Testis (tissue), 3 donors: ENCODE results near the gene ATAD3C. TPM values are rescaled to one million over a fixed set of nuclear protein-coding genes. Genes with fewer than 3 reads are reported as not detected.
"Not testable (repeated sequence)": the region's sequence is repeated elsewhere in the genome, so short reads cannot be mapped to it uniquely, and the experiment has no call there.

Experiments
- DNase-seq: peaks from one replicate; pipeline ENCODE4 v3.0.0-alpha.2; 2019
- H3K27ac ChIP-seq, 2 donors: fragments of 200-600 bp; sonication (generic); one replicate each; pipeline ENCODE4 v1.5.1; 2019
- H3K27me3 ChIP-seq: fragments of 200-600 bp; sonication (generic); one replicate; pipeline ENCODE4 v1.5.1; 2019
- H3K36me3 ChIP-seq: fragments of 200-600 bp; sonication (generic); one replicate; pipeline ENCODE4 v1.5.1; 2017; ENCODE audit warnings: low read depth; ENCODE audit errors: missing control alignments
- H3K4me1 ChIP-seq: fragments of 200-600 bp; sonication (generic); one replicate; pipeline ENCODE4 v1.5.1; 2019
- H3K4me3 ChIP-seq, 2 donors: fragments of 200-600 bp; sonication (generic); one replicate each; pipeline ENCODE4 v1.5.1; 2017 to 2019
- H3K9me3 ChIP-seq: fragments of 200-600 bp; sonication (generic); one replicate; pipeline ENCODE4 v1.5.1; 2017
- POLR2A ChIP-seq: fragments of 450-650 bp; IDR thresholded peaks from one replicate; pipeline ENCODE4 v1.6.1; 2017; ENCODE audit warnings: antibody characterized with exemption, mild to moderate bottlenecking, moderate library complexity
- WGBS, 2 donors: methylation state at CpG; one replicate each; pipeline ENCODE4 v1.1.5; 2018; 5-methylcytosine and 5-hydroxymethylcytosine counted together
- intact Hi-C: fragments of 100-400 bp; cut with DNase I; formaldehyde crosslinking; loops from one replicate; pipeline ENCODE4 v1.15.1; 2023; ENCODE audit warnings: low total_unique reads
- polyA plus RNA-seq: library from polyadenylated mRNA; stranded (reverse); fragments of 350-450 nt; fragmentation: Illumina TruSeq; extraction: RNeasy Lipid Tissue Mini Kit (QIAGEN cat#74804); gene quantifications from one replicate; pipeline ENCODE4 v1.2.3, GENCODE V29; 2014; ENCODE audit warnings: low read depth, low replicate concordance; ENCODE audit not compliant: insufficient read depth
- total RNA-seq, 2 donors: library from RNA; depleted of rRNA; stranded (reverse); fragments of >200 nt; gene quantifications; one replicate each; pipeline ENCODE4 v1.2.3, GENCODE V29; 2016
- TF ChIP-seq, protein P1 (sequence below), 3 experiments: fragments of 450-650 bp in 2 of 3; fragments of 200-600 bp in 1 of 3; sonication (generic) in 1 of 3; IDR thresholded peaks; one replicate each; pipeline ENCODE4 v1.5.1; 2016 to 2019; ENCODE audit warnings: antibody characterized with exemption in 3 of 3, mild to moderate bottlenecking in 2 of 3, moderate library complexity in 1 of 3

The ATAD3C gene
- total and polyA plus RNA-seq, 3 donors from 2014 or later, result 1.3 to 3.0 (median 1.5) TPM

DNA sequence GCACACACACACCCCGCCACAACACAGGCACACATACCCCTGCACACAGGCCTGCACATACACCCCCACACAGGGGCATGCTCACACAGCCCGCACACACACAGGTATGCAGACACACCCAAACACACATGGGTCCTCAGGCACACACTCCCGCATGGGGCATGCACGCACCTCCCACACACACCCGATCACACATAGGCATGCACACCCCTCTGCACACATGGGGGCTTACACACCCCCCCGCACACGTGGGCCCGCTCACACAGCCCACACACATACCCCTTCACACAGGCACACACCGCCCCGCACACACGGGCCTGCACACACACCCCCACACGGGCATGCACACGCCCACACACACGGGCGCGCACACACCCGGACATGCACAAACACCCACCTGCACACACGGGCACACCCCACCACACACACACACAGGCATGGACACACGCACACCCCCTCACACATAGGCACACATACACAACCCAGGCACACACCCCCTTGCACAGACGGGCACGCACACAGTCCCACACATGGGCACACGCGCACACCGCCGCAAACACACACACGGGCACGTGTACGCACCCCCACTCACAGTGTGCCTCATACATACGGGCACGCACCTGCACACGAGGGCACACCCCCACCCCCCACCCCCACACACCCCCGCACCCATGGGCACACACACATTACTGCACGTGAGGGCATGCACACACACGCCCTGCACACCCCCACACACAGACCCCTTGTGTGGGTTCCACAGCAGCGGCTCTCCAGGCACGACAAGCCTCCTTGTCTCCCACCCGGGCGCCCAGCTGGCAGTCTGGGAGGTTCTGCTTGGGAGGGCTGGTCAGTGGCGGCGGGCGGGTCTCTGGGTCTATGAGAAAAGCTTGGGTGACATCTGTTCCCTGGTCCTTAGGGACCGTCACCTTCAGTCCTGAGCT is 30.3 kb downstream of the ATAD3C start:
- H3K27ac ChIP-seq, result no peak overlapping the region
- no peaks in the 10 kb centered on the region for H3K4me1 ChIP-seq
- no peak for DNase-seq
- WGBS, 2 donors, result 90 to 94% methylated on average over 18 to 42 of the region's 42 CpGs
- no peak for TF ChIP-seq POLR2A
- TF ChIP-seq, protein P1, sequence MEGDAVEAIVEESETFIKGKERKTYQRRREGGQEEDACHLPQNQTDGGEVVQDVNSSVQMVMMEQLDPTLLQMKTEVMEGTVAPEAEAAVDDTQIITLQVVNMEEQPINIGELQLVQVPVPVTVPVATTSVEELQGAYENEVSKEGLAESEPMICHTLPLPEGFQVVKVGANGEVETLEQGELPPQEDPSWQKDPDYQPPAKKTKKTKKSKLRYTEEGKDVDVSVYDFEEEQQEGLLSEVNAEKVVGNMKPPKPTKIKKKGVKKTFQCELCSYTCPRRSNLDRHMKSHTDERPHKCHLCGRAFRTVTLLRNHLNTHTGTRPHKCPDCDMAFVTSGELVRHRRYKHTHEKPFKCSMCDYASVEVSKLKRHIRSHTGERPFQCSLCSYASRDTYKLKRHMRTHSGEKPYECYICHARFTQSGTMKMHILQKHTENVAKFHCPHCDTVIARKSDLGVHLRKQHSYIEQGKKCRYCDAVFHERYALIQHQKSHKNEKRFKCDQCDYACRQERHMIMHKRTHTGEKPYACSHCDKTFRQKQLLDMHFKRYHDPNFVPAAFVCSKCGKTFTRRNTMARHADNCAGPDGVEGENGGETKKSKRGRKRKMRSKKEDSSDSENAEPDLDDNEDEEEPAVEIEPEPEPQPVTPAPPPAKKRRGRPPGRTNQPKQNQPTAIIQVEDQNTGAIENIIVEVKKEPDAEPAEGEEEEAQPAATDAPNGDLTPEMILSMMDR (IDR thresholded peaks at IDR 0.05), result no peak
- H3K36me3 ChIP-seq, result no peaks in the 10 kb centered on the region
- intact Hi-C loops, result no loop called here
- H3K4me3 ChIP-seq, result no peak overlapping the region
- H3K27me3 ChIP-seq, result no peaks in the 10 kb centered on the region
- H3K9me3 ChIP-seq, result no peaks in the 10 kb centered on the region

DNA sequence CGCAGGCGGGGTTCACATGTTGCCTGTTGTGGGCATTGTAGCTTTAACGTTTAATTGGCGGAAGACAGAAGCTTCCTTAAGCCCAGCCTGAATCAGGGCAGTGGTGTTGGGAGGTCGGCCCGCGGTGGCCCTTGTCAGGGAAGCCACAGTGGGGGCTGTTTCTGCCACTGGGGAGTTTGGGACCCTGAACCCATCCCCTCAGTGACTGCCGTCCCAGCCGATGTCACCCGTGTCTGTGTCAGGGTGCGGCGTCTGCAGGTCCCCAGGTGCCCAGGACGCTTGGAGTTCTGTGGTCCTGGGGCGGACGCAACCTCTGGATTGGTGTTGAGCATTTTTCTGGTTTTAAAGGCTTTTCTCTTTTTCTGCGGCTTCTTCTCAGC is 31.0 kb downstream of the ATAD3C start:
- H3K27ac ChIP-seq, H3K9me3 ChIP-seq, H3K36me3 ChIP-seq, intact Hi-C loops, H3K4me1 ChIP-seq, H3K4me3 ChIP-seq, DNase-seq, H3K27me3 ChIP-seq: not testable (repeated sequence)
- 93 to 96% methylated on average over 14 to 16 of the region's 16 CpGs for WGBS, 2 donors

DNA sequence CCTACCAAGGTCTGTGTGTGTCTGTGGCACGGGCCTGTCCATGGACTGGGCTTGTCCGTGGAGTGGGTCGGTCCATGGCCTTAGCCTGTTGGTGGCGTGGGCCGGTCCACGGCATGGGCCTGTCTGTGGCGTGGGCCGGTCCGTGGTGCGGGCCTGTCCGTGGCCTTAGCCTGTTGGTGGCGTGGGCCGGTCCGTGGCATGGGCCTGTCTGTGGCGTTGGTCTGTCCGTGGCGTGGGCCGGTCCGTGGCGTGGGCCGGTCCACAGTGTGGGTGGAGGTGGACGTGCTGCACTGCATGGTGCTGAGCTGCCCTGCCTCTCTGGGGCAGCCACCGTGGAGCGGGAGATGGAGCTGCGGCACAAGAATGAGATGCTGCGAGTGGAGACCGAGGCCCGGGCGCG is 32.3 kb downstream of the ATAD3C start:
- intact Hi-C loops, H3K27me3 ChIP-seq, H3K9me3 ChIP-seq, H3K27ac ChIP-seq, H3K36me3 ChIP-seq, H3K4me1 ChIP-seq, H3K4me3 ChIP-seq, DNase-seq: not testable (repeated sequence)
- WGBS, 2 donors, result 94 to 98% methylated on average over 20 to 30 of the region's 30 CpGs

DNA sequence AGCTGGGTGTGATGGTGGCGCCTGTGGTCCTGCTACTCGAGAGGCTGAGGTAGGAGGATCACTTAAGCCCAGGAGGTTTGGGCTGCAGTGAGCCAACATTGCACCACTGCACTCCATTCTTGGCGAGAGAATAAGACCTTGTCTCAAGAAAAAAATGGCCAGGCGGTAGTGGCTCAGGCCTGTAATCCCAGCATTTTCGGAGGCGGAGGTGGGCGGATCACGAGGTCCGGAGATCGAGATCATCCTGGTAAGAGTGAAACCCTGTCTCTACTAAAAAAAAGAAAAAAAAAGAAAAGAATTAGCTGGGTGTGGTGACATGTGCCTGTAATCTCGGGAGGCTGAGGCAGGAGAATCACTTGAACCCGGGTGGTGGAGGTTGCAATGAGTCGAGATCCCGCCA is 33.4 kb downstream of the ATAD3C start:
- intact Hi-C loops, result no loop called here
- no peaks in the 10 kb centered on the region for H3K36me3 ChIP-seq
- 99% methylated on average over 14 of the region's 14 CpGs for WGBS, 2 donors

DNA sequence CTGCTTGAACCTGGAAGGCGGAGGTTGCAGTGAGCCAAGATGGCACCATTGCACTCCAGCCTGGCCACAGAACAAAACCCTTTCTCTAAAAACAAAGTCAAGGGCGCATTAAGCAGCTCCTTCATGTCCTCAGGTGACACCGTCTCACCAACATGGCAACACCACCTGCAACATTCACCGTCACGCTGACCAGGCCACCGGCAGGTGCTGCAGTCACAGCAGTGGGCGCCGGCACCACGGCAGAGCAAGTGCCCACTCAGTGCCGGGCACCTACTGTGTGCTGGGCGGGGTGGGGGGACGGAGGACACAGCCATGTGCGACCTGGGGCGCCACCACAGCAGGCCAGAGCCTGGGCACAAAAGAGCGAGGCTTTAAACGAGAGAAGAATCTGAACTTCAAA is 34.2 kb downstream of the ATAD3C start:
- DNase-seq, result no peak
- Histone ChIP-seq H3K27ac (no peak overlapping the region), H3K4me1 (no peaks in the 10 kb centered on the region), H3K4me3 (no peak overlapping the region), H3K36me3 (no peaks in the 10 kb centered on the region), H3K27me3 (no peaks in the 10 kb centered on the region), H3K9me3 (no peaks in the 10 kb centered on the region)
- intact Hi-C loops, result no loop called here
- TF ChIP-seq, protein P1 (IDR thresholded peaks at IDR 0.05), result no peak
- TF ChIP-seq POLR2A, result no peak
- WGBS, 2 donors, result 94 to 97% methylated on average over 16 of the region's 16 CpGs

More for the DNA sequence above, 33.4 kb downstream of the ATAD3C start:
- Histone ChIP-seq H3K27me3 (no peaks in the 10 kb centered on the region), H3K4me3 (no peak overlapping the region), H3K4me1 (no peaks in the 10 kb centered on the region), H3K27ac (no peak overlapping the region), H3K9me3 (no peaks in the 10 kb centered on the region)
- no peak for DNase-seq
- TF ChIP-seq POLR2A, result no peak
- TF ChIP-seq, protein P1 (IDR thresholded peaks at IDR 0.05), result no peak

DNA sequence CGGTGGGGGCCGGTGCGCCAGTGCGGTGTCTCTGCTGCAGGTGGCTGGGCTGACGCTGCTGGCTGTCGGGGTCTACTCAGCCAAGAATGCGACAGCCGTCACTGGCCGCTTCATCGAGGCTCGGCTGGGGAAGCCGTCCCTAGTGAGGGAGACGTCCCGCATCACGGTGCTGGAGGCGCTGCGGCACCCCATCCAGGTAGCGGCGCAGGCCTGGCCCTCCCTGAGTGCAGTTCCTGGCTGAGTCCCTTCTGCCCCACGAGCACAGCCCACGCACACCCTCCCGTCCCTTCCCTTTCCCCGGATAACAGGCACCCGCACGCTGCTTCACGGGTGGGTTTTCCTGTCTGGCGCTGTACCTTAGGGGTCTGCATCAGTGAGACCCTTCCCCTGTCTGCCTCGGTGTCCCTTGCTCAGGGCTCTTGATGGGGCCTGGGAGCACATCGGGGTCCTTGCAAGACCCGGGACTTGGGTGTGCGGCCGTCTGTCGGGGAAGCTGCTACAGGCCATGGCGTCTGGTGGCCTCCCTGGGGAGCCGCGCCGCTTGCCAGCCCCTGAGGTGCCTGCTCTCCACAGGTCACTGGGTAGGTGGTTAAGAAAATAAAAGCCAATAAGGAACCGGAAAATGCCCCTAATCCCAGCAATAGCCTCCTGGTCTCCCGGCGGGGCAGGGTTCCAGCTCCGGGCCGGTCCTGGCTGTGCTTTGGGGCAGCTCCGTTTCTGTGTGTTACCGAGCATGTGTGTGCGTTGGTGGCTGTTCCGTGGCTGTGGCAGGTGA is 35.7 kb downstream of the ATAD3C start:
- H3K4me1 ChIP-seq, H3K27ac ChIP-seq, H3K9me3 ChIP-seq, intact Hi-C loops, H3K36me3 ChIP-seq, DNase-seq, H3K27me3 ChIP-seq, H3K4me3 ChIP-seq: not testable (repeated sequence)
- 94 to 95% methylated on average over 16 to 35 of the region's 46 CpGs for WGBS, 2 donors

DNA sequence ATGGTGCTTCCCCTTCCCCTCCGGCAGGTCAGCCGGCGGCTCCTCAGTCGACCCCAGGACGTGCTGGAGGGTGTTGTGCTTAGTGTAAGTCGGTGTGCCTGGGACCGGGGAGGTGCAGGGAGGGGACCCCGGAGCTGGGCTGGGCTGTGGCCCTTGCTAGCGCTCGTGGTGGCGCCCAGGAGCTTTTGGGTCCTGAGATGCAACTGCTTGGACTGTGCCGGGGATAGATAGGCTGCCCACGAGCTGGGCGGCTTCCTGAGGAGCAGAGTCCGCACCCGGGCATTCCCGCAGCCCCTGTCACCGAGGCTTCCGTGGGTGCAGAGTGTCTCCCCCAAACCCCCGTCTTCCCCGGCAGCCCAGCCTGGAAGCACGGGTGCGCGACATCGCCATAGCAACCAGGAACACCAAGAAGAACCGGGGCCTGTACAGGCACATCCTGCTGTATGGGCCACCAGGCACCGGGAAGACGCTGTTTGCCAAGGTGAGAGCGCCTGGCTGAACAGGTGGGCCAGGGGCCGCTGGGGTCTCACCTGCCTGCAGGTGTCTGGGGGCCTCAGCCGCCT is 36.3 kb downstream of the ATAD3C start:
- WGBS, 2 donors, result 92 to 94% methylated on average over 11 to 31 of the region's 31 CpGs
- not testable (repeated sequence) for H3K27me3 ChIP-seq, H3K36me3 ChIP-seq

More for the DNA sequence above, 36.3 kb downstream of the ATAD3C start:
- H3K4me3 ChIP-seq, DNase-seq, H3K9me3 ChIP-seq, H3K4me1 ChIP-seq, intact Hi-C loops, H3K27ac ChIP-seq: not testable (repeated sequence)
